Bone marrow (tissue), 2 donors: ENCODE measurements around the gene SULT1A3.
A peak's percentile ranks its signal among the peaks of the same experiment; 100 is the strongest.
"Not testable (repeated sequence)": the region's sequence is repeated elsewhere in the genome, so short reads cannot be mapped to it uniquely, and the experiment has no call there.

Experiments
- DNase-seq, 2 donors: peaks; one replicate each; lab custom pipeline; 2025; lab: John Stamatoyannopoulos, UW

Gene SULT1A3

DNA sequence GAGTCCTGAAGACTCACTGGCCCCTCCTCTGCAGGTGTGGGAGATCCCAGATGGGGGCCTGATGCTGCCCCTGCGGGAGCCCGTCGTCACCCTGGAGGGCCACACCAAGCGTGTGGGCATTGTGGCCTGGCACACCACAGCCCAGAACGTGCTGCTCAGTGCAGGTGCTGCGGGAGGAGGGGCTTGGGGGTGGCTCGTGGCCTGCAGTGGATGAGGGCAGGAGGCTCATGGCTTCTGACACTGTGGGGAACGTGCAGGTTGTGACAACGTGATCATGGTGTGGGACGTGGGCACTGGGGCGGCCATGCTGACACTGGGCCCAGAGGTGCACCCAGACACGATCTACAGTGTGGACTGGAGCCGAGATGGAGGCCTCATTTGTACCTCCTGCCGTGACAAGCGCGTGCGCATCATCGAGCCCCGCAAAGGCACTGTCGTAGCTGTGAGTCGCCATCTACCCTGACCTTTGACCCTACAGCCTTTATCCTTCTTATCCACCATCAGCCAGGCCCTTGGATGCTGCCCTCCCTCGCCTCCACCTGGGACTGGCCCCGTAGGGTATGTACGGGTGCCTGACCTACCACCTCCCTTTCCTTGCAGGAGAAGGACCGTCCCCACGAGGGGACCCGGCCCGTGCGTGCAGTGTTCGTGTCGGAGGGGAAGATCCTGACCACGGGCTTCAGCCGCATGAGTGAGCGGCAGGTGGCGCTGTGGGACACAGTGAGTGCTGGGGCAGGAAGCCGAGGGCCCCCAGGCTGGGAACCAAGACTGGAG lies 12.1 kb upstream of the SULT1A3 start:
- peak; percentile 20 to 48 for DNase-seq

- no peak for DNase-seq
Measured at GRCh38 chr16:30187556-30187865, 11.5 kb upstream of the SULT1A3 start.

- DNase-seq = no peak
Measured at GRCh38 chr16:30187971-30188561, 11.0 kb upstream of the SULT1A3 start.

DNA sequence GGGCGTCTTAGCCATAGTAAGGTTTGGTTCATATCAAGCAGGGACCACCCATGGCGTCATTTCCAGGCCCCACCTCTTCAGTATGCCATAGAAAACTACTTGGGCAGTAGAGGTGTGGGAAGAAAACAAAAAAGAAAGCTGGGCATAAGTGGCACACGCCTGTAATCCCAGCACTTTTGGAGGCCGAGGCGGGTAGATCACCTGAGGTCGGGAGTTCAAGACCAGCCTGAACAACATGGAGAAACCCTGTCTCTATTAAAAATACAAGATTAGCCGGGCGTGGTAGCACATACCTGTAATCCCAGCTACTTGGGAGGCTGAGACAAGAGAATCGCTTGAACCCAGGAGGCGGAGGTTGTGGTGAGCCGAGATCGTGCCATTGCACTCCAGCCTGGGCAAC lies 7.9 kb upstream of the SULT1A3 start:
- DNase-seq = not testable (repeated sequence)

DNA sequence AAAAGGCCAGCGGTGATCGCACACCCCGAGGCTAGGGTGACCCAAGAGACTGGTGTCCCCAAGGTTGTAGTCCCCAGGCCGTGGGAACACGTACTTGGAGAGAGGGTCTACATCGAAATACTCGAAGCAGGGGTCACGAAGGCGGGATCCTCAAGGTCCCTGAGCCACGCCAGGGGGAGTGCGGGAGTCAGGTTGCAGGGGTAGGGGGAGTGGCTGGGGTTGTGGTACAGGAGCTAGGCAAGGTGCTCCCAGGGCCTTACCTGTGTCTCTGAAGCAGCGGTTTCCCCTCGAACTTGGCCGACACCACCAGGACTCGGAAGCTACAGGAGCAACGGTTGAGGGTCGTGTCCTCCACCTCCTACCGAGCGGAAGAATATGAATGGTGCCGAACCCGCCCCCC lies 6.0 kb upstream of the SULT1A3 start:
- not testable (repeated sequence) for DNase-seq

DNA sequence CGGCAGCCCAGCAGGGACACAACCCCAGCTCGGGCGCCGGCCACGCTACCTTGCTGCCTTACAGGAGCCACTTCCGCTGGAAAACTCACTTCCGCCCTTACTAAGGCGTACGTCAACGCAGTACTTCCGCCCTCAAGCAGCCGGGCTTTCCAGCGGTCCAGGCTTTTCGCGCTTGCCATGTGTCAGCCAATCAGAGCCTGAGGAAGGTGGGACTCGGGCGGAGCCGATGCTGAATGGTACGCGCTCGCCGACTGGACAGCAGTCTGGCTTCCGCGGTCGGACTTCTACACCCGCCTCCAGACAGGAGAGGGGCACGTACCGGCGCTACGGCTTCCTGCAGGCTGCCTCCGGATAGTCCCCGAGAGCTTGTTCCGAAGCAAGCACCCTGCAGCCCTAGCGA lies 5.4 kb upstream of the SULT1A3 start, which contains the start of the genes BOLA2B and SLX1A:
Gene BOLA2B, minus strand, starts transcription at position 52 of the 400 bp plus-strand sequence. CDS start 71 bp downstream, outside the sequence.
Gene SLX1A, plus strand, starts transcription at position 261 of the 400 bp plus-strand sequence. CDS start 210 bp downstream, outside the sequence.
- DNase-seq = not testable (repeated sequence)

- DNase-seq = not testable (repeated sequence)
Measured at GRCh38 chr16:30194172-30194925, 4.7 kb upstream of the SULT1A3 start.

GRCh38 chr16:30197001-30197400 lies 2.1 kb upstream of the SULT1A3 start:
- not testable (repeated sequence) for DNase-seq

DNA sequence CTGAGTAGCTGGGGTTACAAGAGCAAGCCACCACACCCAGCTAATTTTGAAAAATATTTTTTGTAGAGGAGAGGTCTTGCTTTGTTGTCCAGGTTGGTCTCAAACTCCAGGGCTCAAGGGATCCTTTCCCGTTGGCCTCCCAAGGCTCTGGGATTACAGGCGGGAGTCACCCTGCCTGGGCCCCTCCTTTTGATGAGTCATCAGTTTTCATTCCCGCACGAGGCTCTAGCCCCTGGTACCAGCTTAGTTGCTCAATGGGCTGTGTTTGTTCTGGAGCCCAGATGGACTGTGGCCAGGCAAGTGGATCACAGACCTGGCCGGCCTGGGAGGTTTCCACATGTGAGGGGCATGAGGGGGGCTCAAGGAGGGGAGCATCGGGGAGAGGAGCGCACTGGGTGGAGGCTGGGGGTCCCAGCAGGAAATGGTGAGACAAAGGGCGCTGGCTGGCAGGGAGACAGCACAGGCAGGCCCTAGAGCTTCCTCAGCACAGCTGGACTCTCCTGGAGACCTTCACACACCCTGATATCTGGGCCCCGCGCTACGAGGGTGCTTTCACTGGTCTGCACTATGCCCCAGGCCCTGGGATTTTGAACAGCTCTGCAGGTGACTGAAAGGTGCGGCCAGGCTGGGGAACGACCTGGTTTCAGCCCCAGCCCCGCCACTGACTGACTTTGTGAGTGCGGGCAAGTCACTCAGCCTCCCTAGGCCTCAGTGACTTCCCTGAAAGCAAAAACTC lies 721 bp downstream of the SULT1A3 start:
- DNase-seq = not testable (repeated sequence)

DNA sequence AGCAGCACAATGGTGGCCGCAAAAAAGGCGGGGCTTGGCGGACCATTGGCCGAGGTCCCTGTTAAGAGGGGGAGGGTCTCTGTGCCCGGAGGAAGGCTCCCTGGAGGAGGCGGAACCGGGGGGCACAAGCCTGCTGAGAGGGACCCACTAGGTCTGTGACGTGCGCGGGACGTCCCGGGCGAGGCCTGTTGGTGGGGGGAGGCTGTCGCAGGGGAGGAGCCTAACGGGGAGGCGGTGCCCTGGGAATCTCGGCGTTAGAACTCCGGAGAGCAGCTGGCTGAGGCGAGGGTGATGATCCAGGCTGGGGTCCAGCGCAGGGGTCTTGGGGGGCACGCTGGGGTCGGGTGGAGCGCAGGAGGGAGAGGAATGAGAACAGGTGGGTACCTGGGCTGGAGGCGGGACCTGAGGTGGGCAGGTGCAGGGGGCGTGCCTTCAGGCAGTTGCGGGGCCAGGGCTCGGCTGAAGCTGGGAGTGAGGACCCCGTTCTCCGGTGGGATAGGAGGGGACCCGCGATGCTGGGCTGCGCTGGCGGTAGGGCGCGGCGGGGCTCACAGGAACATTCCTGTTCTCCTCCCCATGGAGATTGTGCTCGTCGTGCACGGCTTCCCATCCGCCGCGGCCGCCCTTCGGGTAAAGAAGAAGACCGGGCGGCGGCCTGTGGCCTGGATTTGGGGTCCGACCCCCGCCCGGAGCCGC lies 6.6 kb downstream of the SULT1A3 start:
- not testable (repeated sequence) for DNase-seq

DNA sequence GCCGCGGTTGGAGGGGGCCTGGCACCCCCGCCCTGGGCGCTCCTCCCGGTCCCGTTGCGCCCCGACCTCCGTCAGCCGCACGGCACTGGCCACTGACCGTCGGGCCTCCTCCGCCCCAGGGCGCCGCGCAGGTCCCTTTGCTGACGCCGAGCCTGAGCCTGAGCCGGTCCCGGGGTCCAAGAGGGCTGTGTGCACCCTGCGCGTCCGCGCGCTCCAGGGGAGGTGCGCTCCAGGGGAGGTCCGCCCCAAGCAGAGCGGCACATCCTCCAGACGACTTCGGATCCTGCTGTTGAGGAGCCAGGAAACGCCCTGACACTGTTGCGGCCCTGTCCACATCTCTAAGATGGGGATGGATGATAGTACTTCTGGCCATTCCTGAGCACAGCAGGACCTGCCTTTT lies 7.2 kb downstream of the SULT1A3 start:
- DNase-seq = not testable (repeated sequence)

- not testable (repeated sequence) for DNase-seq
Measured at GRCh38 chr16:30207063-30207704, 8.1 kb downstream of the SULT1A3 start.

- DNase-seq = not testable (repeated sequence)
Measured at GRCh38 chr16:30209032-30209431, 10.0 kb downstream of the SULT1A3 start.

- not testable (repeated sequence) for DNase-seq
Measured at GRCh38 chr16:30211414-30211813, 12.4 kb downstream of the SULT1A3 start.

DNA sequence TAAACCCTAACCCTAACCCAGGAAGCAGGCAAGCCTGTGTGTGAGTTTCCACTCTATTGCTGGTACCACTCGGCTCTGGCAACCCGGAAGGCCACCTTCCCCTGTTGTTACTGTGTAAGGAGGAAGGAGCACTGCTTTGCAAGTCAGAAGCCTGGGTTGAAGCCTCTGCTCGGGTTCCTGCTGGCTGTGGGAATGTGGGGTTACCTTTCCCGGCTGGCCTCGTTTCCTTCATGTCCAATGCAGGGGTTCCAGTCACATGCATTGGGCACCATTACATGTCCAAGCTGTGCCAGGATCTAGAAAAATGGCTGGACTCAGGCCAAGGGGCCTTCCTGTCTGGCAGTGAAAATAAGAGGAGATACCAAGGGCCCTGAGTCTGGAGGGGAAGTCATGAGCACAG lies 18.0 kb downstream of the SULT1A3 start:
- not testable (repeated sequence) for DNase-seq

DNA sequence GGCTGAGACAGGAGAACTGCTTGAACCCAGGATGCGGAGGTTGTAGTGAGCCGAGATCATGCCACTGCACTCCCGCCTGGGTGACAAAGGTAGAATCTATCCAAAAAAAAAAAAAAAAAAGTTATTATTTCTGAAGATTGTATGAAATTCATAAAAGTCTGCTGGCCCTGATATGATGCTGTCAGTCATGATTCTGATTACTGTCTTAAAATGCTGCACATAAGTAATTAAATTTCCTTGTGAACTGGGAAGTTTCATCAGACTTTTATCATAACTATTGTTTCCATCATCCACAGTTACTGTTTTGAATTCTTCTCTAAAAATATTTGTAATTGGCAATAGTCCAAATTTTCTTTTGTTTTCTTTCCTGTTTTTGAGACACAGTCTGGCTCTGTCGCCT lies 49.3 kb downstream of the SULT1A3 start, which contains the start of gene NPIPB13:
Gene NPIPB13, minus strand, starts transcription at position 101 of the 400 bp plus-strand sequence. CDS start 2,906 bp downstream, outside the sequence.
- DNase-seq = not testable (repeated sequence)
